Sciatic nerve (tissue), 2 donors: Measurements from ENCODE around the gene ZBTB6. TPM values are rescaled to one million over a fixed set of nuclear protein-coding genes. Genes with fewer than 3 reads are reported as not detected.
A peak's percentile ranks its signal among the peaks of the same experiment; 100 is the strongest.

Experiments used
- ATAC-seq: fragments of 200-7000 bp; cut with Tn5 transposase; one replicate; pipeline ENCODE4 v1.9.1; 2020; ENCODE audit warnings: mild to moderate bottlenecking, moderate library complexity
- DNase-seq: peaks from one replicate; pipeline ENCODE4 v3.0.0-alpha.2; 2020; ENCODE audit warnings: low spot score
- intact Hi-C: fragments of 100-400 bp; cut with DNase I; formaldehyde crosslinking; loops from one replicate; pipeline ENCODE4 v1.14.2; 2022
- total RNA-seq: library from RNA; stranded (reverse); fragmentation: NEBNext Ultra II Directional; extraction: Animal tissue kit (Norgen Biotek cat#: 25700); gene quantifications from one replicate; pipeline ENCODE4 v1.2.1, GENCODE V29; 2021
- donor health status: DM: no; HTN: no; CAD: no.
- donor health status: DM: no; HTN: no; CAD: no.

ZBTB6 gene, protein sequence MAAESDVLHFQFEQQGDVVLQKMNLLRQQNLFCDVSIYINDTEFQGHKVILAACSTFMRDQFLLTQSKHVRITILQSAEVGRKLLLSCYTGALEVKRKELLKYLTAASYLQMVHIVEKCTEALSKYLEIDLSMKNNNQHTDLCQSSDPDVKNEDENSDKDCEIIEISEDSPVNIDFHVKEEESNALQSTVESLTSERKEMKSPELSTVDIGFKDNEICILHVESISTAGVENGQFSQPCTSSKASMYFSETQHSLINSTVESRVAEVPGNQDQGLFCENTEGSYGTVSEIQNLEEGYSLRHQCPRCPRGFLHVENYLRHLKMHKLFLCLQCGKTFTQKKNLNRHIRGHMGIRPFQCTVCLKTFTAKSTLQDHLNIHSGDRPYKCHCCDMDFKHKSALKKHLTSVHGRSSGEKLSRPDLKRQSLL
- total RNA-seq: 9.5 TPM

DNA sequence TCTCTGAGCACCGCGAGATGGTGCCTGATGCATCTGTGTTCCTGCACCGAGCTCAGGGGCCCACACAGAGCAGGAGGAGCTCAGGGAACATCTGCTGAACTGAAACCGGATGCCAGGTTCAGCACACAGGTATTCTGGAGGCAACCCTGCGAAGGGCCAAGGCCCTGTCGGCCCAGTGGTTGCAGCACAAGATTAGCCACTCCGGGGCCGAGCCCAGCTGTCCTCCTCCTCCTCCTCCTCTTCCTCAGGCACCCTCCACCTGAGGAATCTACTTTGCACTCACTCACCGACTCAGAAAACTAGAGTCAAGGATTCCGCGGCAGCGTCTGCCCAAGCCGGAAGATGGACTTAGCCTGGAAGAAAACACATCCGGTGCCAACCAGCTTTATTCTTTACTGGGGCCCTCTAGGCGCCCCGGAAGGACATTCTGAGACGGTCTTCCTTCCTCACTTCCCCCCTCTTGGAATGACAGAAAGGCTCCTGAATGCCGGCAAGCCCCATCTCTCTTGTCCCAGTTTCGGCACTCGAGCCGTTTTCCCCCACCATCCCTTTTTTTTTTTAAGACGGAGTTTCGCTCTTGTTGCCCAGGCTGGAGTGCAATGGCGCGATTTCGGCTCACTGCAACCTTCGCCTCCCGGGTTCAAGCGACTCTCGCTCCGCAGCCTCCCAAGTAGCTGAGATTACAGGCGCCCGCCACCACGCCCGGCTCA, at the start of gene ZBTB6:
ZBTB6 (minus strand) TSS at position 360 of the 710 bp plus-strand sequence. CDS start 1,251 bp downstream, outside the sequence.
- peak; percentile 99 for ATAC-seq
- intact Hi-C loops: no loop called here
- peak; percentile 70 for DNase-seq

DNA sequence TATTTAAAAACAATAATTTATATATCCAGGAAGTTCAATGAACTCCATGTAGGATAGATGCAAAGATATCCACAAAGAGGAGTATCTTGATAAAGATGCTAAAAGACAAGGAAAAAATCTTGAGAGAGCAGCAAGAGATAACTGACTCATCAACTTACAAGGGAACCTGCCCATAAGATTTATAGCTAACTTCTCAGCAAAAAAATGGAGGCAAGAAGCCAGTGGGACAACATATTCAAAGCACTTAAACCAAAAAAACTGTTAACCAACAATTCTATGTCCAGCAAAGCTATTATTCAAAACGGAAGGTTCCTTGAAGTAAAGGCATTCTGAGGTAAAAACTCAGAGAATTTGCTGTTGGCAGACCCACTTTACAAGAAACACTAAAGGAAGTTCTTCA, 48.0 kb upstream of the ZBTB6 start:
- intact Hi-C loops: no loop called here
- ATAC-seq (no peak), DNase-seq (no peak)

DNA sequence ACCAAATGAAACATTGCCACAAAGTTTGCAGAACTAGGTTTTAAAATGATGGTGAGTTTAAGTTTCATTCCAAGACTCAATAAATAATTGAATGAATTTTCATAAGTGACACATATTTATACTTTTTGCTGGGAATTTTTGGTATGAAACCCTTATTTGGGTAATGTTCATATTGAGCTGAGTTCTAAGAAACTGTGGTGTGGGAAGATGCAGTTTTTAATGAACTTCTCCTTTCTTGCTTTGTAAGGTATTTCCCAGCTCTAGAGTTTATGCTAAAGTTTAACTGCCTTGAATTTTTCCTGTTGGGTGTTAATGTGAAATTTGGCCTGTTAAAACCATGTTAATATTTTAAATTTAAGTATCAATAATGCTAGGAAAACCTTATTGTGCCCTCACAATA, 42.8 kb upstream of the ZBTB6 start:
- intact Hi-C loops: no loop called here
- DNase-seq (no peak), ATAC-seq (no peak)

DNA sequence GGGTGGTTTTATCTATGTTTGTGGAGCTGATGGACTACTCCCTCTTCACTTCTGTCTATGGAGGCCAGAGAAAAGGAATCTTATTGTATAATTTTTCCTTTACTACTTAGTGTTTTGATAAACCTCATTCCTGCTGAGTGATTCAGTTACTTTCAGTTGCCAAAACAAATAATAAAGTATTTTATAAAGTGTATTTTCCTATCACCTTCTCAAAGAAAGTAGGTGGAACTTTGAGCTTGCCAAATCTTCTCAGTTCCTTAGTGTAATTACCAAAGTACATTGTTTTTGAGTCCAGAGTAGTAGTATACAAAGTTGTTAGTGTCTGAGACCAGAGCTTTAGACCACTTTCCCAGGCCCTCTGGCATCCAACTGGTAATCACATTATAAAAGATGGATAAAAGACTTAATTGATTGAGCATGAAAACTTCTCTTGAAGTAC, 41.1 kb upstream of the ZBTB6 start:
- no peak for ATAC-seq
- intact Hi-C loops: no loop called here
- no peak for DNase-seq

DNA sequence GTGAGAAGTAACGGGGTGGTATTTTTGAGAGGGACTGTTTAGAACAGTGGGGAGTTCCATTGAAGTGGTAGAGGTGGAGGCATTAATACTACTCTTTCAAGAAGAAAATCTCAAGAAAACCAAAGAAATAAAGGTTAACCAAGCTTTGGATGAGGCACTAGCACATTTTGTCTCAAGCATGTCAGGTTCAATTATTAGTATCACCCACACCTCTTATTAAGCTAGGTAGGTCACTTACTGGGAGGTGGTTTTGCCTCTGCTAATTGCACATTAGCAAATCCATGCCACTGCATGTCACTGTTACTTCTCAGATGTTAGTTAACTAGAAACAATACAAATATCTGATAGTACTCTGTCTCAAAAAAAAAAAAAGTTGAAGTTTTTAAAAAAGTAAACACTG, 37.9 kb upstream of the ZBTB6 start:
- intact Hi-C loops: no loop called here
- no peak for DNase-seq
- ATAC-seq: no peak

DNA sequence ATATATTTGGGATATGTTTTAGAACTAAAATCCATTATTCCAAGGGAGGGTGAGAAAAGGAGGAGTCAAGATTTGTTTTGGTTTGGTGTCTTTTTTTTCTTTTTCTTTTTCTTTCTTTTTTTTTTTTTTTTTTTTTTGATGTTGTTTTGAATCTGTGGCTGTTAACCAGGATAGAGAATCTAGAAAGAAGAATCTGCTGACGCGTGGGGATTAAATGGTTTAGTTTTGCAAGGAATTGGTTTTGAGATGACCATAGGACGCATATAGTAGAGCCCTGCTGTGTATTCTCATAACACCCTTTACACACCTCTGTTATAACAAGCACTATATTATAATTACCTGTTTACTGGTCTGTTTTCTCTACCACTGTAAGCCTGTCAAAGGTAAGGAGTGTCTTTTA, 37.1 kb upstream of the ZBTB6 start:
- no peak for ATAC-seq
- DNase-seq: no peak
- intact Hi-C loops: no loop called here

DNA sequence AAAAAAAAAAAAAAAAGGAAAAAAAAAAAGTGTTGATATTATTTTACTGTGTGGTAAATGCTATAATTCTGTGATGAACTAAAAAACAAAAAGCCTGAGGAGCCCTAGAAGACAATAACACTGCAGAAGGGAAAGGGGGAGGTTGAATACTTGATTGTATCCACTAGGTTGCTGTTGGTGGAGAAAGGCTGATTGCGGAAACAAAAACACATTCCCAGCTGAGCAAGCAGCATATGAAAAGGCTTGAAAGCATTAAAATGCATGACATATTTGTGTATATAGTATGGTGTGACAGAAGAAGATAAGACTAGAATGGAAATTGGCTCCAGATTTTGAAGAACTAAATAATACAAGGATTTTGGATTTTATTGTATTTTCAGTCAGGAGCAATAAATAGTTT, 36.6 kb upstream of the ZBTB6 start:
- DNase-seq (no peak), ATAC-seq (no peak)
- intact Hi-C loops: no loop called here

DNA sequence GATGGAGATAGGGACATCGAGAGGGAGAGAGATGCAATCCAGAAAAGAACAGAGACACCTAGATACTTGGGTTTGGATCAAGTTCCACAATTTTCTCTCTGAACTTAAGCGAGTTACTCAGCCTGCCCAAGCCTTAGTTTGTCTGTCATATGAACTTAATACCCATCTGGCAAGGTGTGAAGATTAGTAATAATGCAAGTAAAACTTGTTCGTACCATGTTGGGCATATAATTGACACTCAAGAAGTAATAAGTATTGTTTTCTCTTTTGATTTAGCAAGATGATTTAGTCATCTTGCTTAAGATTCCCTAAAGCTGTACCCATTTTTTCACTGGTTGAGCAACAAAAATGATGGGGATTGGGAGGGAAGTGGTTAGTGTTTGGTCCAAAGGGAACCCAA, 35.2 kb upstream of the ZBTB6 start:
- intact Hi-C loops: no loop called here
- no peak for DNase-seq
- ATAC-seq: no peak

DNA sequence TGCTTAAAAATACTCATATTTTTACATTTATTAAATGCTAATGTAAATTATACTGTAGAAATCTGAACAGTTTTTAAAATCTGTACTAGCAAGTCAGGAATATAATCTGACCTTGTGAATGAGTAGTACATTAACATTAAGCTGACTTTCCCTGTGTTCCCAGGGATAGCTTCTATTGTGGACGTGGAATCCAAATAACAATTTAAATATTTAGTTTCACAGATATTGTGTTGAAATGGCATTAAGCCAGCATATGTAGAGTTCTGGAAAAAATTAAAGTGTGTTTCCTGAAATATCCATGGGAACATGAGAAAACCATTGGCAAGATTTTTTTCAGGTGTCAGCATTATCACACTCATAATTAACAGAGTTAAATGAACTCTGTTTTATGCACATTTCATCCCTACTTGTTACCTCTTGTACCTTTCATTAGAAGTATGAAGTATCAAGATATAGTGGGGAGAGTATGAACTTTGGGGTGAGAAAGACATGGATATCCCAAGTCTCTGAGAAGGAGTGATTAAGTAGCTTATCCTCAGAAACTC, 33.4 kb upstream of the ZBTB6 start:
- intact Hi-C loops: no loop called here
- DNase-seq: no peak
- no peak for ATAC-seq

DNA sequence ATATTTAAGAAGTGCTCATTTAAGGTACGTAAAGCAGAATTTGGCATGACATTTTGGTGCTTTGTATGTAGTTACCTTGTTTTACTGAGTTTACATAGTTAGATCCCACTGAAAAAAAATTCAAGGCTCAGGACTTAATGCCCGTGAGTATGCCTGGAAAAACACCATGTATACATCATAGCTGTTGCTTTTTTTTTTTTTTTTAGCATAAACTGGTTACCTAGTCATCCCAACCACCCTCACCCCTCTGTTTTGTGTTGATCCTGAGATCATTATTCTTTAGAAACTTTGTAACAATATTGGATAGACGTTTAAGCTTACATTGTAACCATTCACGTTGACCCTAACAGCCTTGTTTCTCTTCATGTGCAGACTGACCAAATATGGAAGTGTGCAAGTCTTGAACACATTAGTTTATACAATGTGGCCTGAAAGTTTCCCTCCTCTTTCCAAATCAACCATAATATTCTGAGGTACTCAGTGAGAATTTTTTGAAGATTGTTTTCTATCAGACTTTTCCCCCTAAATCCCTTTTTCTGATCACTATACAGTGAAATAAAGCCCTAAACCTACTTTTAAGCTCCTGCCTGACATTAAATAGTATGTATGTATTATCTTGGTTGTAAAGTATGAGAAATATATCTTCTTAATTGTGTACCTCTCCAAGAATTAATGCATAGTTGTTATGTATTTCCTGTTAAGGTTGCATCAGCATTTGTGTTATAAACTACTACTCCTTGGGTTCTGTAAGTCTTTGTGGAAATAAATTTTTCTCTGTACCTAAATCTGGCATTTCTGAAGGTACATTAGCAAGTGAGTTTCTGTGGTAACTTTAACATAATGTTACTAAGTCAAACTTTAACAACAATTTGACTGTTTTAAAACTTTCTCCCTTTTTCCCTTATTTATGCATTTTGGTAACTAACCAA, 32.1 kb upstream of the ZBTB6 start:
- no peak for ATAC-seq
- no peak for DNase-seq
- intact Hi-C loops: no loop called here

DNA sequence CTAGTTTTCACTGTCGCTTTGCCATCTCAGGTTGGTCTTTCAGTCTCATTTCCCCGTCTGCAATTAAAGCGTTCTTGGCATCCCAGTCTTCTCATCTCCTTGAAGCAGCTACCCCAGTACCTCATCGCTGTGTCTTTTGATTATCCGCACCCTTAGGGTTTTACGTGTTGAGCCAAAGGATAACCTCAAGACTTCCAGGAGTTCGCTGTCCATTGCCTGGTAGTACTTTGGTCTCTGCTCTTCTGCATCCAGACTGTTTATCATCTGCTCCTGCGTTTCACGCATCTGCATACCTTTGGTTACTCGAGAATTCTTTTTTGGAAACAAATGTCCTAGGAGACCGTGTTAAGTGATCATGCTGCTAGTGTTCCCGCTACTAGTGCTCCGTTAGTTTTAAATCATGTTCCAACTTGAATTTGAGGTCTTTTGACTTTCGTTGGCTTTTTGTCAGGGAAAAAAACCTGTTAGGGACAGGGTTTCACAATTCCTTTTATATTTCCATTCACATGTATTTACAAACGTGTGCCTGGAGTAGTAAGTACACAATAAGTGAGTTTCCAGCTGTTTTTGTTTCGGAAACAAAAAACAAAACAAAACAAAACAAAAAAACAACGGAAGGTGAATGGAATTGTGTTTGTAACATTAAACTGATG, 28.6 kb upstream of the ZBTB6 start:
- ATAC-seq (peak; percentile 10), DNase-seq (no peak)
- intact Hi-C loops: no loop called here

DNA sequence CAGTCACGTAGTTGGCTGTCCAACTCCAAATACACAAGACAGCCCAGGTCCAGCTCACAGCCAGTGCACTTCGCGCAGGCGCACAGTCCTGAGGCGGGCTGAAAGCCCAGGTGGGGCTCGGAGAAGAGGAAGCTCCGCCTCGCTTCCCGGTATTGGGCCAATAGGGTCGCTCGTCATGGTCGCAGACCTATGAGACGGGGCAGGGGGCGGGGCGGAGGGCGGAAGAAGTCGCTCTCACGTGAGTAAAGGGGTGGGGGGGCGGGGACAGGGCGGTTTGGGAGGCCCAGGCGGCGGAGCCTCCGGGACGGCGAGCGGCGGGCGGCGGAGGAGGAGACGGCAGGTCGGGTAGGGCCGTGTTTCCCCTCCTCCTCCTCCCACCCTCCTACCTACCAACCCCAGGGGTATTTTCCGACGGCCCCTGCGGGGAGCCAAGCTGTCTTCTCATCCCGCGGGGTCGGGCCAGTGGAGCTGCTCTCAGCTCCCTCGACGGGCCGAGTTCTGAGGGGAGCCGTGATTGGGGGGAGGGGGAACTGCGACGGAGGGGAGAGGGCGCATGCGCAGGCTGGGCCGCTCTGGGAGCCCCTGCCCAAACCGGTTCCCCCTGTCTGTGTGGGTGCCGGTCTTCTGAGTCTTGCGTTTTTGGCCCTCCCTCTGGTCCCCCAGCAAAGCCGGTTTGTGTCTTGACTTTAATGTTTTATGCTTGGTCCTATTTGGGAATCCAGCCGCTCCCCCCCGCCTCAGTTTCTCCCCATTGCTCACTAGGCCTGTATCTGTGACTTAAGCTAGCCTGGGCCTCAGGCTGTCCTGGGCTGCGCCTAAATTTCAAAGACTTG, 27.8 kb upstream of the ZBTB6 start, which contains the start of gene RABGAP1:
RABGAP1 (plus strand) TSS at position 272 of the 833 bp plus-strand sequence. CDS start 16,040 bp downstream, outside the sequence.
- intact Hi-C loops: no loop called here
- DNase-seq (peak; percentile 100), ATAC-seq (peak; percentile 99)

DNA sequence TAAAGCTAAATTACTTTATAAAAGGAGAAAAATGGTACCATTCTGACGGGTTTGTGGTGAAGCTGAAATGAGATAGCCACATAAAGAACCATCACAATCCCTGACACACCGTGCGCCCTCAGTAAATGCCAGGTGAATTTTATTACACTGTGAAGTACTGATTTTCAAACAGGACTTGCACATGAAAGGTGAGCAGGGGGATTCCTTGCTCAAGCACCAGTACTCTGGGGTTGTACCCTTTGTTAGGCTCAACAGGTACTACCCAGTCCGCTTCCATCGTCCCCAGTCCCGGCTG, 27.3 kb upstream of the ZBTB6 start:
- ATAC-seq (no peak), DNase-seq (no peak)
- intact Hi-C loops: no loop called here

DNA sequence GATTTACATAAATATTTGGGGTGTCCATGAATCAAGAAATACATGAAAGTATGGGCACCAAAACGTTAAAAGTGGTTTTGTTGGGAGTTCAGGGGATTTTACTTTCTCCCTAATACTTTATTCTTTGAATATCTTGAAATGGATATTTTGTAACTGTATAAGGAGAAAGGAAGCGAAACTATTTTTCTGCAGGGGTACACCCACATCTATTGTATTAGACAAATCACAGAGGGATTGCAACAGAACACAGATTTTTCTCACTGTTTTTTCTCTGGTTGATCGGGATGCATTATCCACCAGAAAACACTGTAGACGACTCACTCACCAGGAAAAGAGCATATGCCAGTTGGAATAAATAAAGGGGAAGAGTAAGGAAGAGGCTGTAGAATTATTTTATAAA, 26.5 kb upstream of the ZBTB6 start:
- intact Hi-C loops: no loop called here
- DNase-seq: no peak

DNA sequence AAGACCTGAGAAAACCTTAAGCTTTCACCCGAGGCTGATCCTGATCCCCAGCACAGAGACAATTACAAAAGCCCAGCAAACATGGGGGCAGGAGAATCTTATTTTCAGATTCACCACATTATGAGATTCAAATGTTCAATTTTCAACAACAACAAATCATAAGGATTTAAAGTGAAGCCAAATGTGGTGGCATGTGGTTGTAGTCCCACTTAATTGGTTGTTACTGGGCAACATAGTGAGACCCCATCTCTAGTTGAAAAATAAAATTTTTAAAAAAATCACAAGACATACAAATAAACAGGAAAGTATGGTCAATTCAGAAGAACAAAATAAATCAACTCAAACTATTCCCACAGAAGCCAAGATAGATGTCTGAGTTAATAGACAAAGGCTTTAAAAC, 23.8 kb upstream of the ZBTB6 start:
- ATAC-seq (no peak), DNase-seq (no peak)
- intact Hi-C loops: no loop called here

More for the DNA sequence above, 26.5 kb upstream of the ZBTB6 start:
- no peak for ATAC-seq

DNA sequence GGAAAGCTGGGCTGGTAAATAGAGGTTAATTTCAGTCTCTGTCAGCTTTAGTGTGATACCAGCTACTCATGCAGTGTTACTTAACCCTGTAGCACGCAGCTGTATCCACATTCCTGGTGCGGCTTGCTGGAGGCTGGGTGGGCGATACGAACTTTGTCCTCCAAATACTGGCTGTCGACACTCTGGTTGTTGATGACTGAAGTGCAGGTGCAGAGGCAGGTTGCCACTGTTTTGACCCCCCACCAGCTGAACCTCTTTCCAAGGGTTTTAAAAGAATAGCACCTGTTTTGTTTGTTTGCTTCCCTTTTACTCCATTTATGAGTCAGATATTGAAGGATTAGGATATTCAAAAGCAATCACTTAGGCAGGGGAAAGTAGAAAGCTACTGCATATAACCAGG, 23.3 kb upstream of the ZBTB6 start:
- intact Hi-C loops: no loop called here
- no peak for ATAC-seq
- DNase-seq: no peak

DNA sequence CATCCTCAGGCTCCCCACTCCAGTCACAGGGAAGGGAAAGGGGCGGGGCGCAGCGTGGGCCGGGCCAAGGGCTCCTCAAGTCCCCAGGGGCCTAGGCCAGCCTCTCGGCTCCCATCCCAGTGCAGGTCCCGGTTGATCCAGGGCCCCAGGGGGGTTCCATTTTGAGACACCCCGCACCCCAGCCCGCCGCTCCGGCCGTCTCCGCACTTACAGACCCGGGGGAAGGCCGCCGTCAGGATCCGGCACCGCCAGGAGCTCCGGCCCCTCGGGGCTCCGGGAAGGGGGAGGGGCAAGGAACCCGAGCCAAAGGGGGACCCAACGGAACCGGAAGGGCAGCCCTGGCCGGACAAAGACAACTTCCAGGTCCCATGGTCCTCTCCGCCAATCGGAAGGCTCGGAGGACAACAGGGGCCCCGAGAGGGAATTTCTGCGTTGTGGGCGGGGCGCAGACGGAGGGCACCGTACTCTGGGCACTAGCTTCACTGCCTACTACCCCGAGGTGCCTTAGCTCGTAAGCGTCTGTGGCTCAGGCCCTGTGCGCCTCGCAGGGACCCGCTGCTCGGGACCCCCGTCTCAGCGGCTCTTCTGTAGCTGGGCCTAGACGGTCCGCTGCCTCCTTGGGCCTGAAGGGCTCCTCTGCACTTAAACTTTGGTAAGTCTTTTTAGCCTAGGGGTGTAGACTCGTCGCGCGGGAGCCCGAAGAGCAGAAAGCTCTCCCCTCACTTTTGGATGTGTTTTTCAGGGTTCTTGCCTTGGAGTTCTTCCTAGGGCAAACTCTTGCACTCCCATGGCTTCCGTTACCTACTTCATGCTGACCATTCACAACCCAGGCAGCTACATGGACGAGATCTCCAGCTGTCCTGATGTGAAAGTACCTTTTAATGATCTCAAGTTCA, 18.4 kb upstream of the ZBTB6 start, which contains the start of gene ZBTB26:
ZBTB26 (minus strand) TSS at position 287 of the 896 bp plus-strand sequence. CDS start 11,578 bp downstream, outside the sequence.
- peak; percentile 99 for ATAC-seq
- peak; percentile 96 for DNase-seq
- intact Hi-C loops: no loop called here
